B cell (primary cell): Measurements from ENCODE around the gene MVK. TPM values are rescaled to one million over a fixed set of nuclear protein-coding genes. Genes with fewer than 3 reads are reported as not detected.

Experiments used
- ATAC-seq: fragments of 200-7000 bp; cut with Tn5 transposase; one replicate; pipeline ENCODE4 v1.10.0; 2021; ENCODE audit warnings: low read depth, mild to moderate bottlenecking, moderate number of reproducible peaks, moderate library complexity
- CTCF ChIA-PET: fragments of 350-600 bp; sonication (Branson Sonifier 250); formaldehyde crosslinking; loops from one replicate; lab custom pipeline; 2021; ENCODE audit warnings: antibody characterized with exemption, inconsistent platforms; lab: Charles Lee
- POLR2A ChIA-PET: fragments of 350-600 bp; sonication (Branson Sonifier 250); formaldehyde crosslinking; loops from one replicate; lab custom pipeline; 2021; ENCODE audit warnings: antibody characterized with exemption; lab: Charles Lee
- DNase-seq: peaks from one replicate; pipeline ENCODE4 v3.0.0; 2013
- H2AFZ ChIP-seq: 2 replicates; pipeline ENCODE4 v1.6.1; 2012; ENCODE audit warnings: mild to moderate bottlenecking, low read depth, low read length; ENCODE audit not compliant: insufficient read depth, poor library complexity, severe bottlenecking
- H3K27ac ChIP-seq, 2 donors: 1 replicate in 1 of 2; 2 replicates in 1 of 2; pipeline ENCODE4 v1.5.1; 2012 to 2013; ENCODE audit warnings: low read length in 2 of 2, mild to moderate bottlenecking in 2 of 2, moderate library complexity in 1 of 2
- H3K27me3 ChIP-seq, 4 experiments: fragments of 200-600 bp in 1 of 4; sonication (generic) in 1 of 4; replicated peaks in 1 of 4; 1 replicate in 2 of 4; 2 replicates in 2 of 4; pipeline versions ENCODE4 v1.6.1 to v1.7.0; 2013 to 2016; ENCODE audit warnings: low read length in 3 of 4, mild to moderate bottlenecking in 2 of 4, mixed read lengths in 1 of 4, moderate library complexity in 1 of 4; ENCODE audit not compliant: insufficient read depth in 4 of 4, control insufficient read depth in 3 of 4; ENCODE audit errors: control extremely low read depth in 1 of 4
- H3K36me3 ChIP-seq, 2 experiments: replicated peaks in 1 of 2; 1 replicate in 1 of 2; 2 replicates in 1 of 2; pipeline versions ENCODE4 v1.6.1 to v1.7.1; 2013; ENCODE audit warnings: low read length in 1 of 2; ENCODE audit not compliant: insufficient read depth in 2 of 2, control insufficient read depth in 1 of 2; ENCODE audit errors: control extremely low read depth in 1 of 2, extremely low read depth in 1 of 2
- H3K4me1 ChIP-seq, 2 donors: fragments of 200-600 bp in 1 of 2; sonication (generic) in 1 of 2; 1 replicate in 1 of 2; 2 replicates in 1 of 2; pipeline versions ENCODE4 v1.5.1 to v1.6.1; 2013 to 2017; ENCODE audit warnings: low read length in 2 of 2; ENCODE audit not compliant: control insufficient read depth in 2 of 2, insufficient read depth in 2 of 2
- H3K4me2 ChIP-seq: replicated peaks from 2 replicates; pipeline ENCODE3; 2012; ENCODE audit warnings: mild to moderate bottlenecking, low read depth, low read length; ENCODE audit not compliant: poor library complexity, severe bottlenecking
- H3K4me3 ChIP-seq, 5 experiments: fragments of 200-600 bp in 1 of 5; sonication (generic) in 1 of 5; 1 replicate in 3 of 5; 2 replicates in 2 of 5; pipeline versions ENCODE4 v1.5.1 to v1.7.0; 2011 to 2016; ENCODE audit warnings: low read length in 4 of 5, mild to moderate bottlenecking in 4 of 5, low read depth in 2 of 5, control low read depth in 1 of 5, moderate library complexity in 1 of 5; ENCODE audit not compliant: insufficient read depth in 1 of 5; ENCODE audit errors: control extremely low read depth in 1 of 5, extremely low read depth in 1 of 5
- H3K79me2 ChIP-seq: fragments of 200-600 bp; sonication (generic); one replicate; pipeline ENCODE4 v1.6.0; 2016; ENCODE audit warnings: low read length; ENCODE audit not compliant: control insufficient read depth, insufficient read depth
- H3K9ac ChIP-seq: fragments of 200-600 bp; sonication (generic); 2 replicates; pipeline ENCODE4 v1.6.1; 2017; ENCODE audit warnings: mild to moderate bottlenecking, low read length, moderate library complexity
- H3K9me3 ChIP-seq, 3 donors: one replicate each; pipeline versions ENCODE4 v1.6.1 to v1.7.1; 2013; ENCODE audit warnings: low read length in 2 of 3; ENCODE audit not compliant: control insufficient read depth in 2 of 3, insufficient read depth in 1 of 3; ENCODE audit errors: control extremely low read depth in 1 of 3
- H4K20me1 ChIP-seq: 2 replicates; pipeline ENCODE4 v1.6.0; 2012; ENCODE audit warnings: mild to moderate bottlenecking, low read length; ENCODE audit not compliant: insufficient read depth, control insufficient read depth, poor library complexity, severe bottlenecking
- H3K27ac Mint-ChIP-seq: one replicate; pipeline ENCODE4 v1.8.0; 2021; ENCODE audit warnings: mixed read lengths
- H3K27me3 Mint-ChIP-seq: one replicate; pipeline ENCODE4 v1.8.0; 2021; ENCODE audit warnings: mixed read lengths
- H3K4me1 Mint-ChIP-seq: one replicate; pipeline ENCODE4 v1.8.0; 2021; ENCODE audit warnings: mixed read lengths
- H3K4me3 Mint-ChIP-seq: one replicate; pipeline ENCODE4 v1.8.0; 2021; ENCODE audit warnings: mixed read lengths
- H3K9me3 Mint-ChIP-seq: one replicate; pipeline ENCODE4 v1.8.0; 2022; ENCODE audit warnings: mixed read lengths; ENCODE audit not compliant: insufficient read depth
- EZH2 ChIP-seq: IDR thresholded peaks from 2 replicates; pipeline ENCODE4 v1.6.1; 2012; ENCODE audit warnings: borderline replicate concordance, low read depth, mild to moderate bottlenecking, moderate library complexity, low read length; ENCODE audit not compliant: insufficient read depth, poor library complexity, severe bottlenecking
- WGBS: methylation state at CpG from one replicate; pipeline ENCODE4 v1.1.5; 2013; ENCODE audit warnings: missing lambda C conversion rate; ENCODE audit not compliant: insufficient coverage; 5-methylcytosine and 5-hydroxymethylcytosine counted together
- intact Hi-C: fragments of 100-400 bp; cut with micrococcal nuclease; formaldehyde crosslinking; loops from one replicate; pipeline ENCODE4 v1.10.0; 2022
- polyA plus RNA-seq: library from polyadenylated mRNA; depleted of rRNA; stranded (reverse); fragments of >200 nt; gene quantifications from 2 replicates; pipeline ENCODE4 v1.2.3, GENCODE V29; 2012
- total RNA-seq, 2 donors: library from RNA; stranded (reverse); fragments of 120-200 nt in 1 of 2; gene quantifications; 1 replicate in 1 of 2; 2 replicates in 1 of 2; pipeline versions ENCODE4 v1.2.3 to v1.2.4, GENCODE V29; 2013 to 2022
- TF ChIP-seq, protein P1 (sequence below): fragments of 200-600 bp; IDR thresholded peaks from one replicate; pipeline ENCODE4 v1.8.0; 2022; ENCODE audit warnings: antibody characterized with exemption, mild to moderate bottlenecking

The MVK gene
- total and polyA plus RNA-seq, 2 donors (not counting 1 experiment from before 2014, with no cell fraction given), result 12.1 to 12.5 TPM

DNA sequence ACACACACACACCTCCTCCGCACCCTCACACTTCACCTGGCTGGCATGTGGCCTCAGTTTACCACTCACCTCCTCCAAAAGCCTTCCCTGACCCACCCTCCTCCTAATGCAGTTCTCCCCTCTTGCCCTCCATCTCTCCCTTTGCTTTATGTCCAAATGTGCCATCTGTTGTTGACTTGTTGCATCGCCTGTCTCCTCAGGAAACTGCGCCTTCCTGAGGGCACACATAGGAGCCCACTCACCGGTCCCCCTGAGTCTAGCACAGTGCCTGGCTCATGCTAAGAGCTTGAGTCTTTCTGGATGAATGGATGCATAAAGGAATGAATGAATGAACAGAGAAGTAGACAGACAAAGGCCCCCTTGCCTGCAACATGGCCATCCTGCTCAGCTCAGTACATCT is 34.0 kb downstream of the MVK start:
- H3K79me2 ChIP-seq, result no peaks in the 10 kb centered on the region
- H3K4me2 ChIP-seq, result no peak overlapping the region
- H4K20me1 ChIP-seq, result no peaks in the 10 kb centered on the region
- H3K9me3 Mint-ChIP-seq, result no peaks in the 10 kb centered on the region
- WGBS, result 76% methylated on average over 4 of the region's 4 CpGs
- no peak for TF ChIP-seq EZH2
- TF ChIP-seq, protein P1, sequence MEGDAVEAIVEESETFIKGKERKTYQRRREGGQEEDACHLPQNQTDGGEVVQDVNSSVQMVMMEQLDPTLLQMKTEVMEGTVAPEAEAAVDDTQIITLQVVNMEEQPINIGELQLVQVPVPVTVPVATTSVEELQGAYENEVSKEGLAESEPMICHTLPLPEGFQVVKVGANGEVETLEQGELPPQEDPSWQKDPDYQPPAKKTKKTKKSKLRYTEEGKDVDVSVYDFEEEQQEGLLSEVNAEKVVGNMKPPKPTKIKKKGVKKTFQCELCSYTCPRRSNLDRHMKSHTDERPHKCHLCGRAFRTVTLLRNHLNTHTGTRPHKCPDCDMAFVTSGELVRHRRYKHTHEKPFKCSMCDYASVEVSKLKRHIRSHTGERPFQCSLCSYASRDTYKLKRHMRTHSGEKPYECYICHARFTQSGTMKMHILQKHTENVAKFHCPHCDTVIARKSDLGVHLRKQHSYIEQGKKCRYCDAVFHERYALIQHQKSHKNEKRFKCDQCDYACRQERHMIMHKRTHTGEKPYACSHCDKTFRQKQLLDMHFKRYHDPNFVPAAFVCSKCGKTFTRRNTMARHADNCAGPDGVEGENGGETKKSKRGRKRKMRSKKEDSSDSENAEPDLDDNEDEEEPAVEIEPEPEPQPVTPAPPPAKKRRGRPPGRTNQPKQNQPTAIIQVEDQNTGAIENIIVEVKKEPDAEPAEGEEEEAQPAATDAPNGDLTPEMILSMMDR, result no peak
- no peak overlapping the region for H3K27ac ChIP-seq
- H3K36me3 ChIP-seq, result no peaks in the 10 kb centered on the region
- POLR2A ChIA-PET, result no interaction called here
- no peaks in the 10 kb centered on the region for H3K4me1 Mint-ChIP-seq
- ATAC-seq, result no peak
- intact Hi-C loops, result no loop called here
- H3K27me3 Mint-ChIP-seq, result peaks cover 45% of the 10 kb centered on the region
- H2AFZ ChIP-seq, result no peak overlapping the region
- no peak for DNase-seq
- no peak overlapping the region for H3K27ac Mint-ChIP-seq
- H3K4me1 ChIP-seq, result no peaks in the 10 kb centered on the region
- no peak overlapping the region for H3K4me3 ChIP-seq
- CTCF ChIA-PET, result interaction anchor here (1.5 kb wide), 1 partner anchor 10 kb away, joined by 4 read pairs; no protein-coding TSS in a partner anchor
- H3K9me3 ChIP-seq, result peaks cover 0 to 4% (median 0%) of the 10 kb centered on the region in 3 donors
- no peak overlapping the region for H3K9ac ChIP-seq
- no peak overlapping the region for H3K4me3 Mint-ChIP-seq
- H3K27me3 ChIP-seq, result peaks cover 0 to 16% (median 3%) of the 10 kb centered on the region in 4 experiments

DNA sequence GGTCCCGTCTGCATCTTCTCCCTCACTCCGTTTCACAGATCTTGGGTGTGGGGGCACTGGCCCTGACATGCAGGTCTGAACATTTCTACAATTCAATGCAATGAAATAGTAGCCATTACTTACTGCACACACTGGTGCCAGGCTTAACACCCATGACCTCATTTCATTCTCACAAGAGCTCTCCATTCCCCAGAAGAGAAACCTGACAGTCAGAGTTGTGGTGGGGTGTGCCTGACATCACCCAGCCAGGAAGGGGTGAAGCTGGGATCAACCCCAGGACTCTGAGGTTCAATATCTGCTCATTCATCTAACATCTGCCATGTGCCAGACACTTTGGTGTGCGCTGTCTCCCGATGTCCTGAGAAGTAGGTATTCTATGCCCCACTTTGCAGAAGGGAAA is 34.7 kb downstream of the MVK start:
- POLR2A ChIA-PET, result no interaction called here
- H3K79me2 ChIP-seq, result no peaks in the 10 kb centered on the region

More for the DNA sequence above, 34.7 kb downstream of the MVK start:
- no peaks in the 10 kb centered on the region for H4K20me1 ChIP-seq
- H3K27me3 ChIP-seq, result peaks cover 0 to 19% (median 3%) of the 10 kb centered on the region in 4 experiments
- Mint-ChIP-seq H3K4me1 (no peaks in the 10 kb centered on the region), H3K4me3 (no peak overlapping the region), H3K27ac (no peak overlapping the region), H3K27me3 (peaks cover 49% of the 10 kb centered on the region), H3K9me3 (no peaks in the 10 kb centered on the region)
- ATAC-seq (no peak), DNase-seq (no peak)
- no peak for TF ChIP-seq EZH2
- TF ChIP-seq, protein P1, result no peak
- CTCF ChIA-PET, result interaction anchor here (1.5 kb wide), 1 partner anchor 11 kb away, joined by 4 read pairs; no protein-coding TSS in a partner anchor
- H3K27ac ChIP-seq, result no peak overlapping the region
- no peak overlapping the region for H3K9ac ChIP-seq
- no peak overlapping the region for H3K4me2 ChIP-seq
- H2AFZ ChIP-seq, result no peak overlapping the region
- 100% methylated on average over 1 of the region's 4 CpGs for WGBS
- intact Hi-C loops, result no loop called here
- H3K9me3 ChIP-seq, result peaks cover 0 to 4% (median 0%) of the 10 kb centered on the region in 3 donors
- no peaks in the 10 kb centered on the region for H3K4me1 ChIP-seq
- H3K36me3 ChIP-seq, result no peaks in the 10 kb centered on the region
- no peak overlapping the region for H3K4me3 ChIP-seq
